ENCODE results near the gene CPNE9. TPM values are rescaled to one million over a fixed set of nuclear protein-coding genes. Genes with fewer than 3 reads are reported as not detected.

CPNE9 gene
- total RNA-seq, 1 donor from 2014 or later = not detected

Other genes starting within 250 kb of the CPNE9 start
- gene LHFPL4, start 150.0 kb upstream of the CPNE9 start, total RNA-seq = not detected
- 22.0 TPM for gene MTMR14, start 54.3 kb upstream of the CPNE9 start, total RNA-seq
- 11.9 TPM for gene BRPF1, start 27.9 kb downstream of the CPNE9 start, total RNA-seq
- gene OGG1, start 46.1 kb downstream of the CPNE9 start, total RNA-seq = 9.6 TPM
- gene CAMK1, start 66.1 kb downstream of the CPNE9 start, total RNA-seq = 2.6 TPM
- gene TADA3, start 88.6 kb downstream of the CPNE9 start, total RNA-seq = 32.3 TPM
- gene ARPC4, start 89.2 kb downstream of the CPNE9 start, total RNA-seq = 154 TPM
- 12.3 TPM for gene TTLL3, start 106.4 kb downstream of the CPNE9 start, total RNA-seq
- gene RPUSD3, start 140.2 kb downstream of the CPNE9 start, total RNA-seq = 29.1 TPM
- not detected for gene CIDEC, start 176.4 kb downstream of the CPNE9 start, total RNA-seq
- gene JAGN1, start 186.8 kb downstream of the CPNE9 start, total RNA-seq = 18.4 TPM
- 12.9 TPM for gene IL17RE, start 199.0 kb downstream of the CPNE9 start, total RNA-seq
- 26.6 TPM for gene IL17RC, start 213.3 kb downstream of the CPNE9 start, total RNA-seq
- gene CRELD1, start 230.0 kb downstream of the CPNE9 start, total RNA-seq = 4.6 TPM
- gene PRRT3, start 248.6 kb downstream of the CPNE9 start, total RNA-seq = 0.56 TPM